Right lobe of liver (tissue), 6 donors: ENCODE results near the gene ANKFN1. TPM values are rescaled to one million over a fixed set of nuclear protein-coding genes. Genes with fewer than 3 reads are reported as not detected.

Experiments
- ATAC-seq, 4 donors: fragments of 200-7000 bp; cut with Tn5 transposase; one replicate each; pipeline ENCODE4 v1.9.1; 2020; ENCODE audit warnings: mild to moderate bottlenecking in 4 of 4, moderate library complexity in 4 of 4
- DNase-seq, 3 donors: peaks; one replicate each; pipeline ENCODE4 v3.0.0-alpha.2; 2020
- H3K27ac ChIP-seq, 3 donors: fragments of 200-600 bp; one replicate each; pipeline ENCODE4 v1.8.0; 2022
- H3K27me3 ChIP-seq, 2 donors: fragments of 200-600 bp; one replicate each; pipeline ENCODE4 v1.8.0; 2022
- H3K36me3 ChIP-seq, 4 donors: fragments of 200-600 bp; sonication (generic) in 1 of 4; one replicate each; pipeline versions ENCODE4 v1.5.1 to v1.8.0; 2017 to 2022; ENCODE audit warnings: control low read depth in 1 of 4
- H3K4me1 ChIP-seq, 4 donors: fragments of 200-600 bp; sonication (generic) in 1 of 4; one replicate each; pipeline versions ENCODE4 v1.5.1 to v1.8.0; 2017 to 2022; ENCODE audit warnings: control low read depth in 1 of 4
- H3K4me3 ChIP-seq, 3 donors: fragments of 200-600 bp; one replicate each; pipeline ENCODE4 v1.8.0; 2022
- H3K9me3 ChIP-seq, 4 donors: fragments of 200-600 bp; sonication (generic) in 1 of 4; one replicate each; pipeline versions ENCODE4 v1.5.1 to v1.8.0; 2017 to 2022; ENCODE audit warnings: control low read depth in 1 of 4
- CTCF ChIP-seq, 4 donors: fragments of 200-600 bp in 3 of 4; fragments of 450-650 bp in 1 of 4; IDR thresholded peaks; one replicate each; pipeline versions ENCODE4 v1.5.1 to v1.8.0; 2016 to 2022; ENCODE audit warnings: antibody characterized with exemption in 4 of 4, mild to moderate bottlenecking in 2 of 4
- POLR2A ChIP-seq: fragments of 450-650 bp; IDR thresholded peaks from one replicate; pipeline ENCODE4 v1.6.1; 2017; ENCODE audit warnings: antibody characterized with exemption, mild to moderate bottlenecking
- WGBS: methylation state at CpG from one replicate; pipeline ENCODE4 v1.1.6; 2018; ENCODE audit warnings: low coverage, low lambda C conversion rate; ENCODE audit not compliant: insufficient coverage; ENCODE audit errors: missing lambda C conversion rate; 5-methylcytosine and 5-hydroxymethylcytosine counted together
- intact Hi-C, 2 donors: fragments of 100-400 bp; cut with DNase I; formaldehyde crosslinking; loops; one replicate each; pipeline versions ENCODE4 v1.11.2 to v1.14.1; 2022
- total RNA-seq, 6 experiments: library from RNA; depleted of rRNA in 2 of 6; stranded (reverse); fragments of >200 nt in 2 of 6; fragmentation: NEBNext Ultra II Directional in 3 of 6; extraction: Animal tissue kit (Norgen Biotek cat#: 25700) in 3 of 6; gene quantifications; one replicate each; pipeline versions ENCODE4 v1.1.0 to v1.2.4, GENCODE V29; 2016 to 2023
- donor health status: DM: no; HTN: yes; CAD: no.
- donor health status: DM: no; HTN: no; CAD: no.
- donor health status: DM: no; HTN: no; CAD: no.
- donor health status: DM: no; HTN: yes; CAD: no.
- donor health status: DM: no; HTN: yes; CAD: no.

Gene ANKFN1
- total RNA-seq, 6 experiments from 2014 or later = 0.11 TPM; not detected in 5

- no peak for ATAC-seq
- no peak for TF ChIP-seq POLR2A
- no peak for TF ChIP-seq CTCF (IDR thresholded peaks at IDR 0.05)
- Histone ChIP-seq H3K4me1 (no peaks in the 10 kb centered on the region), H3K4me3 (no peak overlapping the region), H3K9me3 (no peaks in the 10 kb centered on the region), H3K36me3 (no peaks in the 10 kb centered on the region), H3K27ac (no peak overlapping the region), H3K27me3 (no peaks in the 10 kb centered on the region)
- intact Hi-C loops = no loop called here
- WGBS = 57% methylated on average over 9 of the region's 13 CpGs
- DNase-seq = no peak
Measured at GRCh38 chr17:56325313-56326000, 172.2 kb downstream of the ANKFN1 start.

- Histone ChIP-seq H3K27me3 (no peaks in the 10 kb centered on the region), H3K9me3 (no peaks in the 10 kb centered on the region), H3K4me3 (no peak overlapping the region), H3K4me1 (no peaks in the 10 kb centered on the region), H3K36me3 (no peaks in the 10 kb centered on the region), H3K27ac (no peak overlapping the region)
- ATAC-seq = no peak
- 52% methylated on average over 5 of the region's 5 CpGs for WGBS
- DNase-seq = no peak
- intact Hi-C loops = no loop called here
- no peak for TF ChIP-seq POLR2A
- no peak for TF ChIP-seq CTCF (IDR thresholded peaks at IDR 0.05)
Measured at GRCh38 chr17:56326001-56326359, 172.7 kb downstream of the ANKFN1 start.

GRCh38 chr17:56347639-56348038 lies 194.4 kb downstream of the ANKFN1 start:
- H3K4me3 ChIP-seq = no peak overlapping the region
- DNase-seq = no peak
- no peak overlapping the region for H3K27ac ChIP-seq
- H3K27me3 ChIP-seq = no peaks in the 10 kb centered on the region
- no peak for ATAC-seq
- 15% methylated on average over 1 of the region's 1 CpG for WGBS
- no peaks in the 10 kb centered on the region for H3K4me1 ChIP-seq
- intact Hi-C loops = no loop called here
- H3K36me3 ChIP-seq = no peaks in the 10 kb centered on the region
- H3K9me3 ChIP-seq = no peaks in the 10 kb centered on the region
- TF ChIP-seq POLR2A (no peak), CTCF (IDR thresholded peaks at IDR 0.05) (no peak)

GRCh38 chr17:56350592-56350991 lies 197.3 kb downstream of the ANKFN1 start:
- 62% methylated on average over 8 of the region's 8 CpGs for WGBS
- ATAC-seq (no peak), DNase-seq (no peak)

More at GRCh38 chr17:56350592-56350991, 197.3 kb downstream of the ANKFN1 start:
- Histone ChIP-seq H3K4me1 (no peaks in the 10 kb centered on the region), H3K27me3 (no peaks in the 10 kb centered on the region), H3K36me3 (no peaks in the 10 kb centered on the region), H3K27ac (no peak overlapping the region), H3K9me3 (no peaks in the 10 kb centered on the region), H3K4me3 (no peak overlapping the region)
- intact Hi-C loops = no loop called here
- TF ChIP-seq POLR2A (no peak), CTCF (IDR thresholded peaks at IDR 0.05) (no peak)
